GM23248 (cell line): ENCODE data around the gene C2orf69.

Experiments
- EZH2 ChIP-seq: fragments of 200-600 bp; sonication (generic); IDR thresholded peaks from 2 replicates; pipeline ENCODE4 v1.6.1; 2018; ENCODE audit warnings: antibody characterized with exemption, mild to moderate bottlenecking; ENCODE audit not compliant: insufficient read depth, poor library complexity, severe bottlenecking
- EZH2phosphoT487 ChIP-seq: fragments of 200-600 bp; sonication (generic); IDR thresholded peaks from 2 replicates; pipeline ENCODE4 v1.6.1; 2018; ENCODE audit warnings: antibody characterized with exemption, moderate library complexity, mild to moderate bottlenecking, low read depth; ENCODE audit not compliant: insufficient read depth

GRCh38 chr2:199910338-199911051 lies 598 bp upstream of the C2orf69 start:
- TF ChIP-seq EZH2 = no peak
- no peak for TF ChIP-seq EZH2phosphoT487
